Dendritic cell treated with granulocyte-macrophage colony-stimulating factor and Interleukin-4, amounts not matched to agents 40 ng/mL and 50 ng/mL, for 4 days (primary cell): ENCODE results near the gene PKP3.

Source experiments
- H3K27ac Mint-ChIP-seq: one replicate; pipeline ENCODE4 v1.8.0; 2022; ENCODE audit warnings: mild to moderate bottlenecking, mixed read lengths
- H3K27me3 Mint-ChIP-seq: one replicate; pipeline ENCODE4 v1.8.0; 2022; ENCODE audit warnings: mild to moderate bottlenecking, mixed read lengths
- H3K36me3 Mint-ChIP-seq: one replicate; pipeline ENCODE4 v1.8.0; 2022; ENCODE audit warnings: low read depth, mixed read lengths
- H3K4me1 Mint-ChIP-seq: one replicate; pipeline ENCODE4 v1.8.0; 2022; ENCODE audit warnings: low read depth, mixed read lengths
- H3K4me3 Mint-ChIP-seq: one replicate; pipeline ENCODE4 v1.8.0; 2022; ENCODE audit warnings: mild to moderate bottlenecking, moderate library complexity, mixed read lengths
- H3K9me3 Mint-ChIP-seq: one replicate; pipeline ENCODE4 v1.8.0; 2022; ENCODE audit warnings: mixed read lengths
- intact Hi-C: fragments of 100-400 bp; cut with micrococcal nuclease; formaldehyde crosslinking; loops from one replicate; pipeline ENCODE4 v1.15.0; 2022

Gene PKP3

DNA sequence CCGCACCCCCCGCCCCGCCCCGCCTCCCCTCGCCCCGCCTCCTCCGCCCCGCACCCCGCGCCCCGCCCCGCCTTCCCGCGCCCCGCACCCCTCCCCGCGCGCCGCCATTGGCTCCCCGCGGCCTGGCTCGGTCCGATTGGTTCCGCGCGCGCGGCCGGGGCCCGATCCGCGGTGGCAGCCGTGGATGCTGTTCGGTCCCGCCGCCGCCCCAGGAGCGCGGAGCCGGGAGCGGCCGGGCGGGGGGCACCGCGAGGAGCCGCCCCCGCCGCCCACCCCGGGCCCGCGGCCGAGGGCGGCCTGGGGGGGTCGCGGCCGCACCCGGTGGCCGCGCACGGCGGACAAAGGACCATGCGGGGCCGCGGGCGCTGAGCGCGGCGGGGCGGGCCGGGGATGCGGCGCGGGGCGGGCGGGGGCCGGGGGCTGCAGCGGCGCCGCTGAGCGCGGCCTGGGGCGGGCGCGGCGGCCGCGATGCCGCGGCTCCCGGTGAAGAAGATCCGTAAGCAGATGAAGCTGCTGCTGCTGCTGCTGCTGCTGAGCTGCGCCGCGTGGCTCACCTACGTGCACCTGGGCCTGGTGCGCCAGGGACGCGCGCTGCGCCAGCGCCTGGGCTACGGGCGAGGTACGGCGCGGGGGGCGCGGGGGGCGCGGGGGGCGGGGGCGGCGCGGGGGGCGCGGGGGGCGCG, 24.5 kb upstream of the PKP3 start, which contains the start of gene B4GALNT4:
Gene B4GALNT4, plus strand, starts transcription at position 164 of the 683 bp plus-strand sequence. Its CDS starts 305 bp downstream, at position 469.
- Mint-ChIP-seq H3K27ac (no peak within 1 kb of the TSS), H3K4me3 (peak within 1 kb of the TSS; percentile 18), H3K27me3 (peaks cover 73% of the 10 kb centered on the region), H3K9me3 (no peaks in the 10 kb centered on the region), H3K4me1 (peaks cover 5% of the 10 kb centered on the region), H3K36me3 (no peaks in the 10 kb centered on the region)
- intact Hi-C loops, result no loop called here

DNA sequence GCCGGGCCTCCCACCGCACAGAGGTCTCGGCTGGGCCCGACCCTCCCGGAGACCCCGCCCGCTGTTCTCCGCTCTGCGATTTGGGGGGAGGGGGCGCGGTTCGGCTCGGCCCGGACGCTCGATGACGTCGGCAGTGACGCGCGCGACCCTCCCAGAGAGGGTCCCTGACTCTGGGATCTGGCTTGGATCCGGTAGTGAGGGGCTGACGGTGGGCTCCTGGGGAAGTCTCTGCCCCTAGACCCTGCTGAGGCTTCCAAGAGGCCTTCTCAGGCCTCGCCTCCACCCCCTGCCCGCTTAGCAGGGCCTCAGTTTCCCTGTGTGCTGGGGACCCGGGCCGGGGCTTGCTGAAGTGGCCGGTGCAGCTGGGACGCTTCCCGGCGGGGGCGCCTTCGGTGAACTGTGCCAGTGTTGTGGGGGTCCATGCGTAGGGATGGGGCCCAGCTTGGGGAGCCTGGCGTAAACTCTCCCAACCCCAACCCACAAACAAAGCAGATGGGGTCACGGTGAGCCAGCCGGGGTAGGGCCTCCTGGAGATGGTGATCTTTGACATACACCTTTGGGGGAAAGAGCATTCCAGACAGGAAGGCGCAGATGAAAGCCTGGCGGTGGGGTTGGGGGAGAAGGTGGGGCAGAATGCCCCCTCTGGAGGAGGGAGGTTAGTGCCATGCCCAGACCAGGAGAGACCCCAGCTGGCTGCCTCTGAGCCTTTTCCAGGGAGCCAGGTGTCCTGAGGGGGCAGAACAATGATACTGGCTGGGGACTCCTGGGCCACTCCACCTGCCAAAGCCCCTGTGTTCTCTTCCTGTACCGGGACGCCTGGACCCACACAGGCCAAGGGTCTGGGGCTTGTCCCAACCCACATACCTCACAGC, 23.7 kb upstream of the PKP3 start:
- no peak overlapping the region for H3K4me3 Mint-ChIP-seq
- H3K27me3 Mint-ChIP-seq, result peaks cover 69% of the 10 kb centered on the region
- H3K27ac Mint-ChIP-seq, result no peak overlapping the region
- no peaks in the 10 kb centered on the region for H3K36me3 Mint-ChIP-seq
- intact Hi-C loops, result no loop called here
- H3K4me1 Mint-ChIP-seq, result peaks cover 5% of the 10 kb centered on the region
- H3K9me3 Mint-ChIP-seq, result no peaks in the 10 kb centered on the region

DNA sequence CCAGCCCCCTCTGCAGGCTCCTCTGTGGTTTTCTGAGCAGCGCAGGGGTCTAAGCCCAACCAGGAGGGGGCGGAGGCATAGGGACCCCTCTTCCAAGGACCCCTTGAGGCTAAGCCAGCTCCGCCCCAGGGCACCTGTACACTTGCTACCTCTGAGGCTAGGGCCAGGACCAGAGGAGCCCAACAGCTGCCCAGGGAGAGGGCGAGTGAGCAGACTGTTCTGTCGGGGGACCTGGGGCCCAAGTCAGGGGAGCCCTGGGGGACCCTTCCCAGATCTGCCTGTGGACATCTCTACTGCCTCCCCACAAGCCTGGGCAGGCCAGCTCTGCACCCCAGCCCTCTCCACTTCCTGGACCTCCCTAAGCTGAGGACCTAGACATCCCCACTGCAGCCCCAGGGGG, 23.0 kb upstream of the PKP3 start:
- Mint-ChIP-seq H3K27ac (no peak overlapping the region), H3K4me1 (peaks cover 5% of the 10 kb centered on the region), H3K9me3 (no peaks in the 10 kb centered on the region), H3K4me3 (no peak overlapping the region), H3K27me3 (peaks cover 65% of the 10 kb centered on the region), H3K36me3 (no peaks in the 10 kb centered on the region)
- intact Hi-C loops, result no loop called here

DNA sequence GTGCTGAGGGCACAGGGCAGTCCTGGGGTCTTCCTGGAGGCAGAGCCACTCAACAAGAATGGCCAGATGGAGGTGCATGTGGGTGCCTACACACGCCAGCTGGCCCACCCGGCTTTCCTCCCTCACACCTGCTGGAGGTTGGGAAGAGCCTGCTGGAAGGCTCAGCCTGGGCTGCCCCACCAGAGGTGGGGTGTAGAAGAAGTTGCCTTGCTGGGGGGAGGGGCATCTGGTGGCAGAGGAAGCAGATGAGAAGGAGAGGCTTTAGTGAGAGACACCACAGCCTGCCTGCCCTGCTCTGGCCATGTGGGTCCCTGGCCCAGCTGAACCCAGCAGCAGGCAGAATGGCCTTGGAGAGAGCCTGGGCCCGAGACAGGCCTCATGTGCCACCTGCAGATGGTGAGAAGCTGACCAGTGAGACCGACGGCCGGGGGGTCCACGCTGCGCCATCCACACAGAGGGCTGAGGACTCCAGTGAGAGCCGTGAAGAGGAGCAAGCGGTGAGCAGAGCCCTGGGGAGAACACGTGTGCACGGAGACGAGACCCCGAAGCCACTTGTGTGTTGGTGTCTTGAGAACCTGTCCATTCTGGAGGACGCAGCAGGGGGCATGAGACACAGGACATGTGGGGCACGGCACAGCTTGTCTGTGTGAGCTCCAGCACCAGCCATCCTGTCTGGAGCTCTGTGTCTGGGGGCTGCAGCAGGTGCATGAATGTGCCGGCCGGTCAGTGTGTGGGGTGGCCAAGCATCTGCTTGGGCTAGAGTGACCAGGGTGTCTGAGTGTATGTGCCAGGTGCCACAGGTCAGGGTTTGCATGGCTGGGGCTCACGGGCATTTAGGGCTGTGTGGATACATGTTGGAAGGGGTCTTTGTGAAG, 22.1 kb upstream of the PKP3 start:
- no peak overlapping the region for H3K27ac Mint-ChIP-seq
- no peak overlapping the region for H3K4me3 Mint-ChIP-seq
- no peaks in the 10 kb centered on the region for H3K9me3 Mint-ChIP-seq
- no peaks in the 10 kb centered on the region for H3K36me3 Mint-ChIP-seq
- peaks cover 56% of the 10 kb centered on the region for H3K27me3 Mint-ChIP-seq
- intact Hi-C loops, result no loop called here
- H3K4me1 Mint-ChIP-seq, result peaks cover 5% of the 10 kb centered on the region

DNA sequence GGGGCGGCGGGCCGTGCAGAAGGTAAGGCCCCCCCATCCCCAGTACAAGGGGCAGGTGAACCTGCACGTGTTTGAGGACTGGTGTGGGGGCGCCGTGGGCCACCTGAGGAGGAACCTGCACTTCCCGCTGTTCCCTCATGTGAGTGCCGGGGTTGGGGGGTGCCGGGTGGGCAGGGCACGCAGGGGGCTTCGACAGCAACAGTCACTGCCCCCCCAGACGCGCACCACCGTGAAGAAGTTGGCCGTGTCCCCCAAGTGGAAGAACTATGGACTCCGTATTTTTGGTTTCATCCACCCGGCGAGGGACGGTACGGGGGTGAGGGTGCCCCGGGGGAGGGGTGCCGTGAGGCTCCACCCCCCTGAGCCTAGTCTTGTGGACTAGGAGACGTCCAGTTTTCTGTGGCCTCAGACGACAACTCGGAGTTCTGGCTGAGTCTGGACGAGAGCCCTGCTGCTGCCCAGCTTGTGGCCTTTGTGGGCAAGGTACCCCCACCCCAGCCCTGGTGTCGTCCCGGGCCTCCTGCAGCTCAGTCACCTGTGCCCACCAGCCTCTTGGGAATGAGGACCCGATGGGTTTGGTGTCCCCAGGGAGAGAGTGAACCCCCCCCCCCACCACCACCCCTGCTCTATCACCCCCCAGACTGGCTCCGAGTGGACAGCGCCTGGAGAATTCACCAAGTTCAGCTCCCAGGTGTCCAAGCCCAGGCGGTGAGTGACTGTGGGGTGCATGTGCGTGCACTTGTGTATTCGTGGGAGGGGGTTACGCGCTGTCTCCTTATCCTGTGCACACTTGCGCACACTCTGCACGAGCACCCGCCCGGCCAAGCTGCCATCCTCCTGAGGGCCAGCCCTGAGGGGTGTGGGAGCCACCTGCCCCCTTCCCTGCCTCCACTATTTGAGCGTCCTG, 20.9 kb upstream of the PKP3 start:
- H3K9me3 Mint-ChIP-seq, result no peaks in the 10 kb centered on the region
- H3K36me3 Mint-ChIP-seq, result no peaks in the 10 kb centered on the region
- H3K4me3 Mint-ChIP-seq, result no peak overlapping the region
- intact Hi-C loops, result no loop called here
- peaks cover 5% of the 10 kb centered on the region for H3K4me1 Mint-ChIP-seq
- H3K27me3 Mint-ChIP-seq, result peaks cover 51% of the 10 kb centered on the region
- H3K27ac Mint-ChIP-seq, result no peak overlapping the region

DNA sequence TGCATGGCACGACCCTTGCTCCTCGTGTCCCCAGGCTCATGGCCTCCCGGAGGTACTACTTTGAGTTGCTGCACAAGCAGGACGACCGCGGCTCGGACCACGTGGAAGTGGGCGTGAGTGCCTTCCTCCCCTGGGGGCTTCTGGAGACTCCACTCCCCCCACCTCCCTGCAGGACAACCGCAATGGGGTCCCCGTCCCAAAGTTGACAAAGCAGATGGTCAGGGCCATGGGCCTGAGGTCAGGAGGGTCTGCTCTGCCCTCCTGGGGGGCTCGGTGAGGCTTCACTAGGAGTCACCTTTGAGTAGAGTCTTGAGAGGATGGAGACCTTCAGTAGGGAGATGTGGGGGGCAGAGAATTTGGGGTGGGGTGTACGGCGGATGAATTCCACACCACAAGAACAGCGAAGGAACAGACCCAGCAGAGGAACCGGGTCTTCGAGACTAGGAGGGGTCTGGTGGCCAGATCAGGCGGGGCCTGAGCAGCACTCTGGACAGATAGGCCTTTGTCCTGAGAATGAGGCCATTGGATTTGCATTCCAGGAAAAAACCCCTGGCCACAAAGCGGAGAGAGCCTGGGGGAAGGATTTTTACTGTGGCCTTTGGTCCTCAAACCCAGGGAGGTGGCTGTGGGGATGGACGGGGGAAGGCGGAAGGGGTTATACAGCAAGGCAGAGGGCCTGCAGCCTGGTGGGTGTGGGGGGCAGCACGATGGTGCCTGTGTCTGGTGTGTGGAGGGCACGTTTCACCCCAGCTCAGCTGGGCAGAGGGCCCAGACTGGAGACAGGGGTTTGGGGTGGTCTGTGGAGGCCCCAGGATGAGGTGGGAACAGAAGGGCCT, 20.1 kb upstream of the PKP3 start:
- Mint-ChIP-seq H3K4me3 (no peak overlapping the region), H3K27ac (no peak overlapping the region), H3K4me1 (no peaks in the 10 kb centered on the region), H3K9me3 (no peaks in the 10 kb centered on the region), H3K36me3 (no peaks in the 10 kb centered on the region), H3K27me3 (peaks cover 51% of the 10 kb centered on the region)
- intact Hi-C loops, result no loop called here

DNA sequence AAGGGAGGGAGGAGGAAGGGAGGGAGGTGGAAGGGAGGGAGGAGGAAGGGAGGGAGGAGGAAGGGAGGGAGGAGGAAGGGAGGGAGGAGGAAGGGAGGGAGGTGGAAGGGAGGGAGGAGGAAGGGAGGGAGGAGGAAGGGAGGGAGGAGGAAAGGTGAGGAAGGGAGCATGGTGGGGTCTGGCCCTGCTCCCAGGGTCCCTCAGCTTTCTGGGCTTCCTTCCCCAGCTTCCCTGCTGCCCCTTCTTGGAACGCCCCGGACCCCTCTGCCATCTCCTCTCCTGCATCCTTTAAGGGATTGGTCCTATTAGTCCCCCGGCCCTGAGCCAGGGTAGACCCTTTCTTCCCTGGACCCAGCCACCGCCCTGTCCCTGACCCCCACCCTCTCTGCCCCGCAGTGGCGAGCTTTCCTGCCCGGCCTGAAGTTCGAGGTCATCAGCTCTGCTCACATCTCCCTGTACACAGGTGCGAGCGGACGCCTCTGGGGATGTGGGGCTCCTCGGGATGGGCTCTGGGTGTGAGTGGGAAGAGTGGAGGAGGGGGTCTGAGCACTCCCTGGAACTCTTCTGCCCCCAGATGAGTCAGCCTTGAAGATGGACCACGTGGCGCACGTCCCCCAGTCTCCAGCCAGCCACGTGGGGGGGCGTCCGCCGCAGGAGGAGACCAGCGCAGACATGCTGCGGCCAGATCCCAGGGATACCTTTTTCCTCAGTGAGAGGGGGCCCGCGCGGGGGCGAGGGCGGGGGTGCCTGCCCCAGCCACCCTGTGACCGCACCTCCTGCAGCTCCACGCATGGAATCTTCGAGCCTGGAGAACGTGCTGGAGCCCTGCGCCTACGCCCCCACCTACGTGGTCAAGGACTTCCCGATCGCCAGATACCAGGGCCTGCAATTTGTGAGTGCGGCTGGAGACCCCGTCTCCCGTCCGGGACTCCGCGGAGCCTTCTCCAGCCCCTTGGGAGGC, 18.7 kb upstream of the PKP3 start:
- H3K36me3 Mint-ChIP-seq, result no peaks in the 10 kb centered on the region
- H3K4me1 Mint-ChIP-seq, result no peaks in the 10 kb centered on the region
- intact Hi-C loops, result no loop called here
- H3K27me3 Mint-ChIP-seq, result peaks cover 47% of the 10 kb centered on the region
- no peak overlapping the region for H3K27ac Mint-ChIP-seq
- H3K4me3 Mint-ChIP-seq, result no peak overlapping the region
- H3K9me3 Mint-ChIP-seq, result no peaks in the 10 kb centered on the region

DNA sequence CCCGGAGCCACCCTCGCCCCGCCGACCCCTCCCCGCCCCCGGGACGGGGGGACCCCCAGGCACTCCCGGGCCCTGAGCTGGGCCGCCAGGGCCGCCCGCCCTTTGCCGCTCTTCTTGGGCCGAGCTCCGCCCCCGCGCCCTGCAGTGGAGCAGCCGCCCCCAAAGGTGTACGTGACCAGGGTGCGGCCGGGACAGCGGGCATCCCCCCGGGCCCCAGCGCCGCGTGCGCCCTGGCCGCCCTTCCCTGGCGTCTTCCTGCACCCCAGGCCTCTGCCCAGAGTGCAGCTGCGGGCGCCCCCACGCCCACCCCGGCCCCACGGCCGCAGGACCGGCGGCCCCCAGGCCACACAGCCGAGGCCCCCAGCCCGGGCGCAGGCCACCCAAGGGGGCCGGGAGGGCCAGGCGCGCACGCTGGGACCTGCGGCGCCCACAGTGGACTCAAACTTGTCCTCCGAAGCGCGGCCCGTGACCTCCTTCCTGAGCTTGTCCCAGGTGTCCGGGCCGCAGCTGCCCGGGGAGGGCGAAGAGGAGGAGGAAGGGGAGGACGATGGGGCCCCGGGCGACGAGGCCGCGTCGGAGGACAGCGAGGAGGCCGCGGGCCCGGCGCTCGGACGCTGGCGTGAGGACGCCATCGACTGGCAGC, 17.4 kb upstream of the PKP3 start:
- intact Hi-C loops, result no loop called here
- Mint-ChIP-seq H3K9me3 (no peaks in the 10 kb centered on the region), H3K27me3 (peaks cover 34% of the 10 kb centered on the region), H3K27ac (no peak overlapping the region), H3K4me1 (no peaks in the 10 kb centered on the region), H3K36me3 (no peaks in the 10 kb centered on the region), H3K4me3 (no peak overlapping the region)

DNA sequence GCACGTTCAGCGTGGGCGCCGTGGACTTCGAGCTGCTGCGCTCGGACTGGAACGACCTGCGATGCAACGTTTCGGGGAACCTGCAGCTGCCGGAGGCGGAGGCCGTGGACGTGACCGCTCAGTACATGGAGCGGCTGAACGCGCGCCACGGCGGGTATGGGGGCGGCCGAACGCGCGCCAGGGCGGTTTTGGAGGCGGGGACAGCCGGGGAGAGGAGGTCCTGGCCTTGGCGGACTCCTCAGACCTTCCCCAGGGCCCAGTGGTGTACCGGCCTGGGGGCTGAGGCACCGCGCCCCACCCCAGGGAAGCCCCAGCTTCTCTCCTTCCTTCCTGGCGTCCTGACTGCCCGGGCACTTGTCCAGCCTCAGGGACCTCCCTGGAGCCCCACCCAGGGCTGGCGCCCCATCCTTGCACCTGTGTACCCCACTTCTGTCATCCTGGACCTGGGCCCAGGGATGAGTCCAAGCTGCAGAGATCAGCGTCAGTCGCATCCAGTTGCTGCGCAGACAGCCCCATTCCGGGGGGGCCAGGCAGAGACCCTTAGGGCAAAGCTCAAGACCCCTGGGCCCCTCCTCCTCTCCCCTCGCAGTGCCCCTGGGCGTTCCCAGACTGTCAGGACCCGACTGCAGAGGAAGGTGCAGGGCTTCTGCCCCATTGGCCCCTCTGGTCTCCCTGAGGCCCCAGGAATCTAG, 16.7 kb upstream of the PKP3 start:
- Mint-ChIP-seq H3K4me3 (no peak overlapping the region), H3K27ac (no peak overlapping the region), H3K27me3 (peaks cover 32% of the 10 kb centered on the region), H3K9me3 (no peaks in the 10 kb centered on the region), H3K36me3 (no peaks in the 10 kb centered on the region), H3K4me1 (no peaks in the 10 kb centered on the region)
- intact Hi-C loops, result no loop called here

DNA sequence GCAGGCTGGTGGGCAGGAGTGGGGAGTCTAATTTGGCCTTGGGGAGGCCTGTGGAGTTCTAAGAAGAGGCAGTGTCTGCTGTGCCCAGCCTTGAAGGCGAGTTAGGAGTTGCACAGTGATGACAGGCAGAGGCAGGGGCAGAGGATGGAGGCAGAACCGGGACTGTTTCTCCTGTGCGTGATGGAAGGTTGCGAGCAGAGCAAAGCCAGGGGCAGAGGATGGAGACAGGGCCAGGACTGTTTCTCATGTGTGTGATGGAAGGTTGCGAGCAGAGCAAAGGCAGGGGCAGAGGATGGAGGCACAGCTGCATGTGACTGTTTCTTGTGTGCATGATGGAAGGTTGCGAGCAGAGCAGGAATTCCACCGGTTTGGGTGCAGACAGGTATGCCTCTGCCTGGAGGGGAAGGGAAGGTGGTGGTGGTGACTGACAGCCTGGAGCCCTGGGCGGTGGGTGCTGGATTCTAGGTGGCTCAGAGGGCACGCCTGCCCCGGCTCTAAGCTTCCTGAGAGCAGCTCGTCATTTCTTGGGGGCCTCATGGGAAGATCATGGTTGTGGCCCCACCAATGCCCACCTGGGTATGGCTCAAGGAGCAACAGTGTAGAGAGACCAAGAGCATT, 16.0 kb upstream of the PKP3 start:
- H3K36me3 Mint-ChIP-seq, result no peaks in the 10 kb centered on the region
- no peak overlapping the region for H3K4me3 Mint-ChIP-seq
- peaks cover 30% of the 10 kb centered on the region for H3K27me3 Mint-ChIP-seq
- H3K9me3 Mint-ChIP-seq, result no peaks in the 10 kb centered on the region
- H3K27ac Mint-ChIP-seq, result no peak overlapping the region
- intact Hi-C loops, result no loop called here
- H3K4me1 Mint-ChIP-seq, result no peaks in the 10 kb centered on the region
